ENCODE results near the gene RECK.

The RECK gene

GRCh38 chr9:36039121-36039520 lies 2.4 kb downstream of the RECK start:
- Histone ChIP-seq H3K27me3 (ENCODE audit: control insufficient read depth, insufficient read depth, low read length) (no peaks in the 10 kb centered on the region), H3K36me3 (ENCODE audit: control insufficient read depth, insufficient read depth, low read length) (no peaks in the 10 kb centered on the region), H3K9me3 (ENCODE audit: control insufficient read depth, insufficient read depth, low read length) (no peaks in the 10 kb centered on the region), H3K4me1 (ENCODE audit: control insufficient read depth, insufficient read depth, low read length) (0 out of 2 replicates have a peak, but pooled peaks cover 1% of the 10 kb centered on the region), H3K4me3 (ENCODE audit: low read length) (0 out of 2 replicates have a peak overlapping the region, but pooled peaks have one; percentile 6), H3K27ac (ENCODE audit: low read length) (no peak overlapping the region)
- DNase-seq (ENCODE audit: low read depth, low spot score), result no peak
- no CpG with 5 or more reads among the region's 1 CpG for WGBS (ENCODE audit: insufficient coverage, insufficient read length)

GRCh38 chr9:36039696-36040095 lies 3.0 kb downstream of the RECK start:
- 0 out of 2 replicates have a peak, but pooled peaks cover 1% of the 10 kb centered on the region for H3K4me1 ChIP-seq (ENCODE audit: control insufficient read depth, insufficient read depth, low read length)
- no peak overlapping the region for H3K4me3 ChIP-seq (ENCODE audit: low read length)
- no CpG with 5 or more reads among the region's 1 CpG for WGBS (ENCODE audit: insufficient coverage, insufficient read length)
- H3K27ac ChIP-seq (ENCODE audit: low read length), result no peak overlapping the region
- H3K9me3 ChIP-seq (ENCODE audit: control insufficient read depth, insufficient read depth, low read length), result no peaks in the 10 kb centered on the region
- no peak for DNase-seq (ENCODE audit: low read depth, low spot score)
- no peaks in the 10 kb centered on the region for H3K36me3 ChIP-seq (ENCODE audit: control insufficient read depth, insufficient read depth, low read length)
- no peaks in the 10 kb centered on the region for H3K27me3 ChIP-seq (ENCODE audit: control insufficient read depth, insufficient read depth, low read length)

- Histone ChIP-seq H3K36me3 (ENCODE audit: control insufficient read depth, insufficient read depth, low read length) (no peaks in the 10 kb centered on the region), H3K27ac (ENCODE audit: low read length) (no peak overlapping the region), H3K4me3 (ENCODE audit: low read length) (no peak overlapping the region), H3K27me3 (ENCODE audit: control insufficient read depth, insufficient read depth, low read length) (no peaks in the 10 kb centered on the region), H3K4me1 (ENCODE audit: control insufficient read depth, insufficient read depth, low read length) (0 out of 2 replicates have a peak, but pooled peaks cover 1% of the 10 kb centered on the region), H3K9me3 (ENCODE audit: control insufficient read depth, insufficient read depth, low read length) (no peaks in the 10 kb centered on the region)
- no CpG with 5 or more reads among the region's 1 CpG for WGBS (ENCODE audit: insufficient coverage, insufficient read length)
- DNase-seq (ENCODE audit: low read depth, low spot score), result no peak
These were observed 3.7 kb downstream of the RECK start for GRCh38 chr9:36040271-36040925.

- WGBS (ENCODE audit: insufficient coverage, insufficient read length), result no CpG with 5 or more reads among the region's 1 CpG
- DNase-seq (ENCODE audit: low read depth, low spot score), result no peak
- Histone ChIP-seq H3K9me3 (ENCODE audit: control insufficient read depth, insufficient read depth, low read length) (no peaks in the 10 kb centered on the region), H3K4me1 (ENCODE audit: control insufficient read depth, insufficient read depth, low read length) (no peaks in the 10 kb centered on the region), H3K36me3 (ENCODE audit: control insufficient read depth, insufficient read depth, low read length) (no peaks in the 10 kb centered on the region), H3K27me3 (ENCODE audit: control insufficient read depth, insufficient read depth, low read length) (no peaks in the 10 kb centered on the region), H3K27ac (ENCODE audit: low read length) (no peak overlapping the region), H3K4me3 (ENCODE audit: low read length) (no peak overlapping the region)
These were observed 4.8 kb downstream of the RECK start for GRCh38 chr9:36041506-36041905.

GRCh38 chr9:36045610-36046009 lies 8.9 kb downstream of the RECK start:
- H3K4me1 ChIP-seq (ENCODE audit: control insufficient read depth, insufficient read depth, low read length), result 0 out of 2 replicates have a peak, but pooled peaks cover 1% of the 10 kb centered on the region
- H3K4me3 ChIP-seq (ENCODE audit: low read length), result no peak overlapping the region
- H3K9me3 ChIP-seq (ENCODE audit: control insufficient read depth, insufficient read depth, low read length), result no peaks in the 10 kb centered on the region
- WGBS (ENCODE audit: insufficient coverage, insufficient read length), result no CpG with 5 or more reads among the region's 2 CpGs
- no peak overlapping the region for H3K27ac ChIP-seq (ENCODE audit: low read length)
- H3K27me3 ChIP-seq (ENCODE audit: control insufficient read depth, insufficient read depth, low read length), result no peaks in the 10 kb centered on the region
- H3K36me3 ChIP-seq (ENCODE audit: control insufficient read depth, insufficient read depth, low read length), result no peaks in the 10 kb centered on the region
- no peak for DNase-seq (ENCODE audit: low read depth, low spot score)

- Histone ChIP-seq H3K4me1 (ENCODE audit: control insufficient read depth, insufficient read depth, low read length) (0 out of 2 replicates have a peak, but pooled peaks cover 1% of the 10 kb centered on the region), H3K27me3 (ENCODE audit: control insufficient read depth, insufficient read depth, low read length) (no peaks in the 10 kb centered on the region), H3K4me3 (ENCODE audit: low read length) (no peak overlapping the region), H3K36me3 (ENCODE audit: control insufficient read depth, insufficient read depth, low read length) (no peaks in the 10 kb centered on the region), H3K27ac (ENCODE audit: low read length) (no peak overlapping the region), H3K9me3 (ENCODE audit: control insufficient read depth, insufficient read depth, low read length) (no peaks in the 10 kb centered on the region)
- WGBS (ENCODE audit: insufficient coverage, insufficient read length), result no CpG with 5 or more reads among the region's 2 CpGs
- DNase-seq (ENCODE audit: low read depth, low spot score), result no peak
These were observed 10.2 kb downstream of the RECK start for GRCh38 chr9:36046923-36047322.

- Histone ChIP-seq H3K4me3 (ENCODE audit: low read length) (no peak overlapping the region), H3K9me3 (ENCODE audit: control insufficient read depth, insufficient read depth, low read length) (no peaks in the 10 kb centered on the region), H3K36me3 (ENCODE audit: control insufficient read depth, insufficient read depth, low read length) (no peaks in the 10 kb centered on the region), H3K4me1 (ENCODE audit: control insufficient read depth, insufficient read depth, low read length) (0 out of 2 replicates have a peak, but pooled peaks cover 1% of the 10 kb centered on the region), H3K27me3 (ENCODE audit: control insufficient read depth, insufficient read depth, low read length) (no peaks in the 10 kb centered on the region), H3K27ac (ENCODE audit: low read length) (no peak overlapping the region)
- DNase-seq (ENCODE audit: low read depth, low spot score), result peak; percentile 13
- no CpG with 5 or more reads among the region's 4 CpGs for WGBS (ENCODE audit: insufficient coverage, insufficient read length)
These were observed 12.7 kb downstream of the RECK start for GRCh38 chr9:36049408-36049807.

GRCh38 chr9:36050476-36050875 lies 13.8 kb downstream of the RECK start:
- no CpG with 5 or more reads among the region's 3 CpGs for WGBS (ENCODE audit: insufficient coverage, insufficient read length)

GRCh38 chr9:36051317-36051716 lies 14.6 kb downstream of the RECK start:
- Histone ChIP-seq H3K27ac (ENCODE audit: low read length) (no peak overlapping the region), H3K27me3 (ENCODE audit: control insufficient read depth, insufficient read depth, low read length) (no peaks in the 10 kb centered on the region), H3K4me3 (ENCODE audit: low read length) (no peak overlapping the region), H3K9me3 (ENCODE audit: control insufficient read depth, insufficient read depth, low read length) (no peaks in the 10 kb centered on the region), H3K4me1 (ENCODE audit: control insufficient read depth, insufficient read depth, low read length) (0 out of 2 replicates have a peak, but pooled peaks cover 1% of the 10 kb centered on the region), H3K36me3 (ENCODE audit: control insufficient read depth, insufficient read depth, low read length) (no peaks in the 10 kb centered on the region)
- DNase-seq (ENCODE audit: low read depth, low spot score), result no peak
- WGBS (ENCODE audit: insufficient coverage, insufficient read length), result no CpG with 5 or more reads among the region's 2 CpGs

More at GRCh38 chr9:36050476-36050875, 13.8 kb downstream of the RECK start:
- Histone ChIP-seq H3K27ac (ENCODE audit: low read length) (no peak overlapping the region), H3K36me3 (ENCODE audit: control insufficient read depth, insufficient read depth, low read length) (no peaks in the 10 kb centered on the region), H3K4me1 (ENCODE audit: control insufficient read depth, insufficient read depth, low read length) (0 out of 2 replicates have a peak, but pooled peaks cover 1% of the 10 kb centered on the region), H3K4me3 (ENCODE audit: low read length) (no peak overlapping the region), H3K9me3 (ENCODE audit: control insufficient read depth, insufficient read depth, low read length) (no peaks in the 10 kb centered on the region), H3K27me3 (ENCODE audit: control insufficient read depth, insufficient read depth, low read length) (no peaks in the 10 kb centered on the region)
- DNase-seq (ENCODE audit: low read depth, low spot score), result no peak

- no peak for DNase-seq (ENCODE audit: low read depth, low spot score)
- no peaks in the 10 kb centered on the region for H3K36me3 ChIP-seq (ENCODE audit: control insufficient read depth, insufficient read depth, low read length)
- no peaks in the 10 kb centered on the region for H3K27me3 ChIP-seq (ENCODE audit: control insufficient read depth, insufficient read depth, low read length)
- H3K4me3 ChIP-seq (ENCODE audit: low read length), result no peak overlapping the region
- H3K9me3 ChIP-seq (ENCODE audit: control insufficient read depth, insufficient read depth, low read length), result no peaks in the 10 kb centered on the region
- WGBS (ENCODE audit: insufficient coverage, insufficient read length), result no CpG with 5 or more reads among the region's 3 CpGs
- no peak overlapping the region for H3K27ac ChIP-seq (ENCODE audit: low read length)
- 0 out of 2 replicates have a peak, but pooled peaks cover 1% of the 10 kb centered on the region for H3K4me1 ChIP-seq (ENCODE audit: control insufficient read depth, insufficient read depth, low read length)
These were observed 17.3 kb downstream of the RECK start for GRCh38 chr9:36053971-36054370.

GRCh38 chr9:36056896-36057295 lies 20.2 kb downstream of the RECK start:
- no peaks in the 10 kb centered on the region for H3K9me3 ChIP-seq (ENCODE audit: control insufficient read depth, insufficient read depth, low read length)
- no peaks in the 10 kb centered on the region for H3K36me3 ChIP-seq (ENCODE audit: control insufficient read depth, insufficient read depth, low read length)
- no peaks in the 10 kb centered on the region for H3K4me1 ChIP-seq (ENCODE audit: control insufficient read depth, insufficient read depth, low read length)
- WGBS (ENCODE audit: insufficient coverage, insufficient read length), result no CpG with 5 or more reads among the region's 3 CpGs
- H3K27ac ChIP-seq (ENCODE audit: low read length), result no peak overlapping the region
- no peak for DNase-seq (ENCODE audit: low read depth, low spot score)
- H3K4me3 ChIP-seq (ENCODE audit: low read length), result no peak overlapping the region
- no peaks in the 10 kb centered on the region for H3K27me3 ChIP-seq (ENCODE audit: control insufficient read depth, insufficient read depth, low read length)

All from iPS DF 6.9 (cell line).